Common myeloid progenitor, CD34-positive (primary cell): ENCODE measurements around the gene CPNE6.
A peak's percentile ranks its signal among the peaks of the same experiment; 100 is the strongest.

Experiments used
- CTCF ChIA-PET: fragments of 350-600 bp; sonication (Branson Sonifier 250); formaldehyde crosslinking; loops from one replicate; lab custom pipeline; 2021; ENCODE audit warnings: antibody characterized with exemption; lab: Charles Lee
- POLR2A ChIA-PET: fragments of 350-600 bp; sonication (Branson Sonifier 250); formaldehyde crosslinking; loops from one replicate; lab custom pipeline; 2021; ENCODE audit warnings: antibody characterized with exemption; lab: Charles Lee
- DNase-seq, 3 donors: peaks; one replicate each; pipeline versions ENCODE4 v3.0.0 to v3.0.0-alpha.2; 2013
- H3K27ac ChIP-seq, 2 experiments: 1 replicate in 1 of 2; 2 replicates in 1 of 2; pipeline ENCODE4 v1.7.0; 2013; ENCODE audit warnings: inconsistent platforms in 2 of 2, low read length in 2 of 2, mild to moderate bottlenecking in 2 of 2, low read depth in 1 of 2, moderate library complexity in 1 of 2; ENCODE audit not compliant: severe bottlenecking in 2 of 2, insufficient read depth in 1 of 2, poor library complexity in 1 of 2
- H3K27me3 ChIP-seq, 5 experiments: replicated peaks in 2 of 5; 1 replicate in 3 of 5; 2 replicates in 2 of 5; pipeline versions ENCODE4 v1.6.1 to v1.7.0; 2013; ENCODE audit warnings: low read length in 4 of 5, mild to moderate bottlenecking in 2 of 5, moderate library complexity in 2 of 5, inconsistent platforms in 1 of 5; ENCODE audit not compliant: insufficient read depth in 5 of 5, control insufficient read depth in 4 of 5
- H3K36me3 ChIP-seq, 4 experiments: 1 replicate in 2 of 4; 2 replicates in 2 of 4; pipeline versions ENCODE4 v1.6.1 to v1.7.0; 2013; ENCODE audit warnings: low read length in 3 of 4, control low read depth in 1 of 4, mild to moderate bottlenecking in 1 of 4; ENCODE audit not compliant: control insufficient read depth in 4 of 4, insufficient read depth in 4 of 4
- H3K4me1 ChIP-seq, 4 experiments: 1 replicate in 3 of 4; 2 replicates in 1 of 4; pipeline versions ENCODE4 v1.6.1 to v1.7.1; 2013; ENCODE audit warnings: low read length in 3 of 4, mild to moderate bottlenecking in 3 of 4, control low read depth in 1 of 4, inconsistent platforms in 1 of 4, moderate library complexity in 1 of 4; ENCODE audit not compliant: control insufficient read depth in 4 of 4, insufficient read depth in 4 of 4; ENCODE audit errors: control extremely low read depth in 1 of 4
- H3K4me3 ChIP-seq, 7 experiments: 1 replicate in 4 of 7; 2 replicates in 3 of 7; pipeline versions ENCODE4 v1.5.1 to v1.7.0; 2013; ENCODE audit warnings: mild to moderate bottlenecking in 7 of 7, low read length in 6 of 7, moderate library complexity in 6 of 7, inconsistent platforms in 2 of 7, low read depth in 2 of 7, control low read depth in 1 of 7; ENCODE audit not compliant: insufficient read depth in 4 of 7, control insufficient read depth in 1 of 7; ENCODE audit errors: extremely low read depth in 1 of 7
- H3K9me3 ChIP-seq, 5 experiments: 1 replicate in 4 of 5; 2 replicates in 1 of 5; pipeline versions ENCODE4 v1.6.1 to v1.7.1; 2013; ENCODE audit warnings: low read length in 4 of 5, mild to moderate bottlenecking in 2 of 5, inconsistent platforms in 1 of 5, low read depth in 1 of 5, moderate library complexity in 1 of 5; ENCODE audit not compliant: control insufficient read depth in 4 of 5, insufficient read depth in 2 of 5; ENCODE audit errors: control extremely low read depth in 1 of 5
- WGBS: methylation state at CpG from one replicate; pipeline ENCODE4 v1.1.5; 2013; ENCODE audit not compliant: insufficient coverage; 5-methylcytosine and 5-hydroxymethylcytosine counted together

Gene CPNE6

DNA sequence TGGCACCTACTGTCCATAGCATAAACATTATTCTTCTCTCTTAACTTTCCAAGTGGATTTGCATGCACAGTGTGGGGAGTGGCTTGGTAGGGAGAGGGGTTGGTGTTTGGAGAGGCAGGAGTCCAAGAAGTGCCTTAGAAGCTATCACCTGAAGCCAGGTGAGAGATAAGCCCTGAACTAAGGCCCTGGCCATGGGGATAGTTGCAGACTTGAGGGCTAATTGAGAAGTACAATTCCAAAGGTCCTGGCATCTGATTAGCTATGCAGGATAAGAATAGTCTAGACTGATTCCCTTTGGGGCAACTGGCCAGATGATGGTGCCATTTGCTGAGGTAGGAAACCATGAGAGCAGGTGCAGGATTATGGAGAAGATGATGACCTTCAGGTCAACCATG lies 20.7 kb downstream of the CPNE6 start:
- peaks cover 0 to 37% (median 29%) of the 10 kb centered on the region in 4 experiments for H3K4me1 ChIP-seq
- POLR2A ChIA-PET, result interaction anchor here (0.9 kb wide), 1 partner anchor 22 kb away, joined by 3 read pairs; the partner anchor contains the start of genes DCAF11 and NRL
- H3K36me3 ChIP-seq, result peaks cover 0 to 4% (median 0%) of the 10 kb centered on the region in 4 experiments
- H3K4me3 ChIP-seq, result no peak overlapping the region
- H3K27me3 ChIP-seq, result no peaks in the 10 kb centered on the region
- no peaks in the 10 kb centered on the region for H3K9me3 ChIP-seq
- H3K27ac ChIP-seq, result no peak overlapping the region
- no peak for DNase-seq
- CTCF ChIA-PET, result interaction anchor here (1.0 to 8.7 kb wide), 11 partner anchors 10 to 215 kb away, joined by 3 to 178 read pairs (median 6); partner anchors contain the start of genes CARMIL3, CIDEB, CPNE6 and PSME1

DNA sequence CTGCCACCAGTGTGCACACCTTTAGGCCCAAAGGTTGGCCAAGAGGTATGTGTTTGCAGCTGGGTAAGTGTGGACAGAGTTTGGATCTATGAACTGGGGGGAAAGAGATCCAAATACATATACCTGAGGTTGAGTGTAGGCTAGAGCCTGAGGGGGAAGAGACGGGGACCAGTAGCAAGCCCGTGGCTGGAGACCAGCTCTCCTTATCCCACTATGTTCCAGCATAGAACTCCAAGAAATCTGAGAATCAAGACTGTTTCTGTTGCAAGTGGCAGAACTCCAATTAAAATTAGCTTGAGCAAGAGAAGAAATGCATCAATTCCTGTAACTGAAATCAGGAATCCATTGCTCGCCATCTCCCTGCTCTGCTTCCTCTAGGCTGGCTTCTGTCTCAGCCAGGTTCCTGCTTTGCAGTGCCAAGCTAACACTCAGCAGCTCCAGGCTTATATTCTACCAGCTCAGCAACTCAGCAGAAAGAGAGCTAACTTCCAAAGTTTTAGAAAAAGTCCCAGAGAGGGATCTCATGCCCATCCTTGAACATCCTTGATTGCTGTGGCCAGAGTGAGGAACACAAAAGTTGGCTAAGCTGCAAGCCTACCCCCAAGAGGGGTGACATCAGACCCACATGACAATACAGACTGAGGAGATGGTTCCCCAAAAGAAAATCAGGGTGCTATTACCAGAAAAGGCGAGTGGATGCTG lies 21.3 kb downstream of the CPNE6 start:
- no peak overlapping the region for H3K27ac ChIP-seq
- no peak for DNase-seq
- H3K36me3 ChIP-seq, result peaks cover 0 to 5% (median 0%) of the 10 kb centered on the region in 4 experiments
- H3K9me3 ChIP-seq, result no peaks in the 10 kb centered on the region
- no peaks in the 10 kb centered on the region for H3K27me3 ChIP-seq
- ChIA-PET CTCF (interaction anchor here (0.8 to 8.7 kb wide), 15 partner anchors 8 to 215 kb away, joined by 3 to 178 read pairs (median 6); partner anchors contain the start of genes CARMIL3, CIDEB, CPNE6 and DCAF11), POLR2A (interaction anchor here (0.7 to 1.2 kb wide), 4 partner anchors 16 to 68 kb away, joined by 3 to 6 read pairs (median 3); partner anchors contain the start of genes DCAF11, IRF9 and NRL)
- H3K4me1 ChIP-seq, result peaks cover 0 to 37% (median 29%) of the 10 kb centered on the region in 4 experiments
- 81% methylated on average over 3 of the region's 4 CpGs for WGBS
- no peak overlapping the region for H3K4me3 ChIP-seq

DNA sequence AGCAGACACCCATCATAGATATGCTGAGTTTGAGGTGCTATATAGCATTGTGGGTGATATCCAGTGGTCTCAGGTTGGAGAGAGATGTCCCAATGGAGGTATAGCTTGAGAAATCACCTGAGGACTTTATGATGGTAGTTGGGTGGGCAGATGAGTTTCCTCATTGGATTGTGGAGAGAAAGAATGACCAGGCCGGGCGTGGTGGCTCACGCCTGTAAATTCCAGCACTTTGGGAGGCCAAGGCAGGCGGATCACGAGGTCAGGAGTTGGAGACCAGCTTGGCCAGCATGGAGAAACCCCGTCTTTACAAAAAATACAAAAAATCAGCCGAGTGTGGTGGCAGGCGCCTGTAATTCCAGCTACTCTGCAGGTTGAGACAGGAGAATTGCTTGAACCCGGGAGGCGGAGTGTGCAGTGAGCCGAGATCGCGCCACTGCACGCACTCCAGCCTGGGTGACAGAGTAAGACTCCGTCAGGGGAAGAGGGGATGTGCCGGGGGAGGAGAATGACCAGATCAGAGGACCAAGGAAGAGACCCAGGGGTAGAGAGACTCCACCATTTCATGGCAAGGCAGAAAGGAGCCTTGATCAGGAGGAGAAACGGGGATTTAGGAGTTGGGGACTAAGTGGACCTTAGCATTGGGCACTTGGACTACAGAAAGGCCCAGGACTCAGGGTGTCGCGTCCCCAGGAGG lies 22.0 kb downstream of the CPNE6 start:
- Histone ChIP-seq H3K36me3 (peaks cover 0 to 12% (median 4%) of the 10 kb centered on the region in 4 experiments), H3K4me3 (peak overlapping the region in 6 of 7 experiments; percentile 48 to 86 (median 78)), H3K9me3 (no peaks in the 10 kb centered on the region), H3K27me3 (no peaks in the 10 kb centered on the region), H3K27ac (peak overlapping the region; percentile 80 to 90), H3K4me1 (peaks cover 0 to 37% (median 29%) of the 10 kb centered on the region in 4 experiments)
- 83% methylated on average over 19 of the region's 19 CpGs for WGBS
- DNase-seq, result no peak
- CTCF ChIA-PET, result interaction anchor here (0.8 to 8.7 kb wide), 15 partner anchors 9 to 108 kb away, joined by 3 to 178 read pairs (median 6); partner anchors contain the start of genes CARMIL3, CPNE6, DCAF11 and NRL
- POLR2A ChIA-PET, result interaction anchor here (0.8 to 2.6 kb wide), 4 partner anchors 12 to 68 kb away, joined by 3 to 11 read pairs (median 6); partner anchors contain the start of genes DCAF11, IRF9 and NRL

DNA sequence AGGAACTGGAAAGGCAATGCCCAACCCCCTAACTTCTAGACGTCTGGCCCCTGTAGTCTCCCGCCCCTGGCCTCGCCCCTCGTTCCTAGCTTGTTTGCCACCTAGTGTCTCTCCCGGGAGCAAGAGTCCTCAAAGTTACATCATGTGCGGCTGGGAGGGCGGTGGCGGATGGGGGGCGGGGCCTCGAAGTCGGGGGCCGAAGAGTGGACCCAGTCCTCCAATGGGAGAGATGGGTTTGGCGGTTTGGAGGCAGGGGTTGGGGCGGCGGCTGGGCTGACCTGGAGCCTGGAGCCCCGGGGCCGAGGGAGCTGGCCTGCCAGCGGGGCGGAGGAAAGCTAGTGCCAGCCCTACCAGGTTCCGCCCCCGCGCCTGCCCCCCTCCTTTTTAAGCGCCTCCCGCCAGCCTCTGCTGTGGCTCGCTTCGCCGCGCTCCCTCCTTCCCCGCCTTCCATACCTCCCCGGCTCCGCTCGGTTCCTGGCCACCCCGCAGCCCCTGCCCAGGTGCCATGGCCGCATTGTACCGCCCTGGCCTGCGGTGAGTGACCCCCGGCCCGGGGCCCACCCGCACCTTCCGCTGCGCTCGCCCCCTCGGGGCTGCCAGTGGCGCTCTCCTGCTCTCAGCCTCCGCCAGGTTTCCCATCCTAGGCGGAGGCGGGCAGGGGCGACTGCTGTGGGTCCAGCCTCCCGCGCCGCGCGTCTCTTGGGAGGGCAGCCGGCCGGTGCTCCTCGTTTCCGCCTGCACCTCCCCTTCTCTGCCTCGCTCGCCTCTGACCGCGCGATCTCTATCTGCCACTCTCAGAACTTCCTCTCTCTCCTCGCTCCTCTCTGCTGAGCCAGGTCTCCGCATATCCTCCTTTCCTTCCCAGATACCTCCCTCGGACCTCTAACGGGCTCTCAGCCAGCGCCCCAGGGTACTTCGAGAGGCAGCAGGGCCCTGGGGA lies 22.8 kb downstream of the CPNE6 start, which contains the start of gene PCK2:
Gene PCK2 (plus strand): TSS at position 411 of the 940 bp plus-strand sequence. CDS start 95 bp downstream, at position 506.
- Histone ChIP-seq H3K27ac (peak within 1 kb of the TSS; percentile 80 to 90), H3K9me3 (no peaks in the 10 kb centered on the region), H3K36me3 (peaks cover 0 to 20% (median 8%) of the 10 kb centered on the region in 4 experiments), H3K27me3 (no peaks in the 10 kb centered on the region), H3K4me3 (peak within 1 kb of the TSS; percentile 48 to 86 (median 77)), H3K4me1 (peaks cover 0 to 37% (median 29%) of the 10 kb centered on the region in 4 experiments)
- POLR2A ChIA-PET, result interaction anchor here (1.2 to 2.6 kb wide), 4 partner anchors 11 to 67 kb away, joined by 5 to 12 read pairs (median 8); partner anchors contain the start of genes DCAF11, IRF9 and NRL
- DNase-seq, result peak; percentile 79 to 87 (median 84)
- under 1% methylated on average over 46 of the region's 68 CpGs for WGBS
- CTCF ChIA-PET, result interaction anchor here (0.7 to 8.7 kb wide), 11 partner anchors 9 to 86 kb away, joined by 3 to 178 read pairs (median 6); partner anchors contain the start of genes CARMIL3, DCAF11, IRF9 and NRL

DNA sequence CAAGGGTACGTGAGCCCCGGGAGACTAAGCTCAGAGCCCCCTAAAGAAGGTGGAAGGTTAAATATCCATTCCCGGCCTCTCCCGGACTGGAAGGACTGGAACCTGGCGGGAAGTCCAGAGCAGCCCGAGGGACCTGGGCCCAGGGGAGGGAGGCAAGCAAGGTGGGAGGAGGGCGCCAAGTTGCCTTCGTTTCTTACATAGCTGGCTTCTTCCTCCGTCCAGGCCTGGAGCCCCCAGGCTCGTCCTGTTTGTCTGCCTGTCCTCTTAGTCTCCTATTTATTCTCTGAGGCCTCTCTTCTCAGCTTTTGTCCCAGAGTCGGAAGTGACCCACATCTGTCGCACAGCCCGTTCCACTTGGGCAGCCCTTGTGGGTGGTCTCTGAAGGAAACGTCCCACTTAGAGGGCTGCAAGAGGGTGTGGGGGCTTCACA lies 23.5 kb downstream of the CPNE6 start:
- H3K4me3 ChIP-seq, result peak overlapping the region; percentile 48 to 86 (median 77)
- peaks cover 0 to 37% (median 29%) of the 10 kb centered on the region in 4 experiments for H3K4me1 ChIP-seq
- H3K27ac ChIP-seq, result peak overlapping the region; percentile 80 to 90
- peaks cover 0 to 27% (median 13%) of the 10 kb centered on the region in 4 experiments for H3K36me3 ChIP-seq
- DNase-seq, result peak; percentile 15 to 52 (median 34)
- ChIA-PET CTCF (interaction anchor here (0.7 to 8.7 kb wide), 7 partner anchors 10 to 87 kb away, joined by 3 to 178 read pairs (median 12); partner anchors contain the start of genes CARMIL3, DCAF11, IRF9 and NRL), POLR2A (interaction anchor here (1.7 to 2.6 kb wide), 3 partner anchors 10 to 19 kb away, joined by 5 to 12 read pairs (median 11); partner anchors contain the start of genes DCAF11 and NRL)
- no peaks in the 10 kb centered on the region for H3K27me3 ChIP-seq
- H3K9me3 ChIP-seq, result no peaks in the 10 kb centered on the region
- WGBS, result 3% methylated on average over 11 of the region's 14 CpGs
